Measurements from ENCODE around the gene NSMF. TPM values are rescaled to one million over a fixed set of nuclear protein-coding genes. Genes with fewer than 3 reads are reported as not detected.
A peak's percentile ranks its signal among the peaks of the same experiment; 100 is the strongest.

NSMF gene
- total and polyA plus RNA-seq, 10 of the 15 experiments (the other 5 are each of a cell fraction or from before 2014, with no cell fraction given), result 0.13 to 44.3 (median 13.4) TPM

DNA sequence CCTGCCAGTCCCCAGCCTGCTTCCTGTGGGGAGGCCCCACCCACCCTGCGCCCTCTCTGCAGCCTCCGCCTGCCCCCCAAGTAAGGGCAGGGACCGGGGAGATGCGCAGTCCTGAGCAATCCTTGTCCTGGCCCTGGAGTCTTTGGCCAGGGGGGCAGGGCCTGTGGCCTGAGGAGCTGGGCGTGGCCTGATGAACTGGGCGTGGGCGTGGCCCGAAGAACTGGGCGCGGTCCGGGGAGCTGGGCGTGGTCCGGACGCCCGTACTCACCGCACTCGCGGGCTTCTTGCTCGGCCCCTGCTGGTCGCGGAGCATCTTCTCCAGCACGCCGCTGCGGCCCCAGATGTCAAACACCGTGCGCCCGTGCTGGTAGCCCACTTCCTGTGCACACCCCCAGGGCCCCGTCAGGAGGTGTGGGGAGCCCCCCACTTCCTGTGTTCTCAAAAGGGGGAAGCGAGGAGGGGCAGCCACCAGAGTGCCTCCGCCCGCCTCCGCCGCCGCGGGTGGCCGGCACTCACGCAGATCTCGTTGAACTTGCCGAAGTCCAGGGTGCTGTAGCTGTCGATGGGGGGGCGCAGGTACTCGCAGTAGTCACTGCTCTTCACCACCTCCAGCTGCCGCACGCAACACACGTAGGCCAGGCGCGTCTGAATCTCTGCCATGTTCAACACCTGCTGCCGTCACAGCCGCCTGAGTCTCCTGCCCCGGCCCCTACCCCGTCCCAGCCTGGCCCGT lies 2.7 kb upstream of the NSMF start:
- H3K4me2 ChIP-seq (ENCODE audit: control insufficient read depth, insufficient read depth), result peak overlapping the region; percentile 78
- no peaks in the 10 kb centered on the region for H3K36me3 ChIP-seq (ENCODE audit: control insufficient read depth in 2 of 2, insufficient read depth in 2 of 2, low read length in 1 of 2)
- peak overlapping the region; percentile 36; the same call in 1 of the 2 replicates for H3K4me3 ChIP-seq
- ChIA-PET RAD21 (ENCODE audit: unreplicated experiment) (no interaction called here), POLR2A (no interaction called here), SMC1A (ENCODE audit: uncharacterized antibody, unreplicated experiment) (no interaction called here), CTCF (no interaction called here)
- BruUV-seq (replicated peaks), result no TSS peak
- peaks cover 26% of the 10 kb centered on the region for H3K4me1 ChIP-seq (ENCODE audit: control insufficient read depth, insufficient read depth, low read length)
- DNase-seq (ENCODE audit: low read depth, low spot score) (peak; percentile 49), ATAC-seq (peak; percentile 80), FAIRE-seq (peak; percentile 88)
- intact Hi-C loops (cut with micrococcal nuclease; ENCODE audit: unreplicated experiment) (loop anchor here (10.0 kb wide), 1 partner anchor 63 kb away; no protein-coding TSS in a partner anchor), in situ Hi-C loops (cut with MboI) (no loop called here)
- 17% methylated on average over 44 of the region's 52 CpGs for WGBS (ENCODE audit: insufficient coverage, insufficient replicate concordance, low lambda C conversion rate, missing lambda C conversion rate)
- H2AFZ ChIP-seq (ENCODE audit: control insufficient read depth, low read depth, low read length), result peak overlapping the region; percentile 73
- peak overlapping the region; percentile 1; the same call in 1 of the 2 replicates for H3K9ac ChIP-seq (ENCODE audit: control insufficient read depth, insufficient read depth, low read length)
- no peaks in the 10 kb centered on the region for H3K27me3 ChIP-seq (replicated peaks in 1 of 2; ENCODE audit: control insufficient read depth in 2 of 2, insufficient read depth in 2 of 2, low read length in 1 of 2)
- H3K27ac ChIP-seq (ENCODE audit: control insufficient read depth, insufficient read depth), result peak overlapping the region; percentile 22; the same call in 1 of the 2 replicates
- H3K79me2 ChIP-seq (ENCODE audit: control insufficient read depth, insufficient read depth, low read length), result peaks cover 9% of the 10 kb centered on the region
- no peaks in the 10 kb centered on the region for H4K20me1 ChIP-seq (ENCODE audit: control insufficient read depth, insufficient read depth)
- no peaks in the 10 kb centered on the region for H3K9me3 ChIP-seq (replicated peaks; ENCODE audit: control insufficient read depth, insufficient read depth, low read length)
- TF ChIP-seq YY1 (IDR thresholded peaks at IDR 0.05; ENCODE audit: low read depth, low read length) (no peak), SUPT20H (IDR thresholded peaks at IDR 0.05; ENCODE audit: borderline replicate concordance, control insufficient read depth, low read depth, low read length) (no peak), CHD1 (IDR thresholded peaks at IDR 0.05; ENCODE audit: low read depth, low read length) (no peak), TCF7 (IDR thresholded peaks at IDR 0.05; ENCODE audit: borderline replicate concordance) (no peak), ASH2L (IDR thresholded peaks at IDR 0.05; ENCODE audit: borderline replicate concordance, low read depth) (no peak), STAT1 (conservative IDR thresholded peaks at IDR 0.05) (no peak), NR2F1 (conservative IDR thresholded peaks at IDR 0.05) (no peak), HDAC6 (IDR thresholded peaks at IDR 0.05; ENCODE audit: unreplicated experiment) (no peak), LARP7 (IDR thresholded peaks at IDR 0.05) (no peak), POLR2A (IDR thresholded peaks at IDR 0.05; ENCODE audit: low read depth, low read length) (no peak), SMC3 (IDR thresholded peaks at IDR 0.05; ENCODE audit: borderline replicate concordance, low read length) (no peak), BRCA1 (IDR thresholded peaks at IDR 0.05; ENCODE audit: low read depth, low read length) (no peak), DPF2 (IDR thresholded peaks at IDR 0.05) (peak; percentile 68), TCF3 (IDR thresholded peaks at IDR 0.05; ENCODE audit: borderline replicate concordance, insufficient read depth, low read depth, low read length) (0 out of 2 replicates have a peak, but pooled peaks have one; percentile 65), IKZF1 (conservative IDR thresholded peaks at IDR 0.05) (peak; percentile 53; the same call in 1 of the 2 replicates), SIN3A (IDR thresholded peaks at IDR 0.05; ENCODE audit: low read depth, low read length) (no peak)
- TF ChIP-seq, protein P1, sequence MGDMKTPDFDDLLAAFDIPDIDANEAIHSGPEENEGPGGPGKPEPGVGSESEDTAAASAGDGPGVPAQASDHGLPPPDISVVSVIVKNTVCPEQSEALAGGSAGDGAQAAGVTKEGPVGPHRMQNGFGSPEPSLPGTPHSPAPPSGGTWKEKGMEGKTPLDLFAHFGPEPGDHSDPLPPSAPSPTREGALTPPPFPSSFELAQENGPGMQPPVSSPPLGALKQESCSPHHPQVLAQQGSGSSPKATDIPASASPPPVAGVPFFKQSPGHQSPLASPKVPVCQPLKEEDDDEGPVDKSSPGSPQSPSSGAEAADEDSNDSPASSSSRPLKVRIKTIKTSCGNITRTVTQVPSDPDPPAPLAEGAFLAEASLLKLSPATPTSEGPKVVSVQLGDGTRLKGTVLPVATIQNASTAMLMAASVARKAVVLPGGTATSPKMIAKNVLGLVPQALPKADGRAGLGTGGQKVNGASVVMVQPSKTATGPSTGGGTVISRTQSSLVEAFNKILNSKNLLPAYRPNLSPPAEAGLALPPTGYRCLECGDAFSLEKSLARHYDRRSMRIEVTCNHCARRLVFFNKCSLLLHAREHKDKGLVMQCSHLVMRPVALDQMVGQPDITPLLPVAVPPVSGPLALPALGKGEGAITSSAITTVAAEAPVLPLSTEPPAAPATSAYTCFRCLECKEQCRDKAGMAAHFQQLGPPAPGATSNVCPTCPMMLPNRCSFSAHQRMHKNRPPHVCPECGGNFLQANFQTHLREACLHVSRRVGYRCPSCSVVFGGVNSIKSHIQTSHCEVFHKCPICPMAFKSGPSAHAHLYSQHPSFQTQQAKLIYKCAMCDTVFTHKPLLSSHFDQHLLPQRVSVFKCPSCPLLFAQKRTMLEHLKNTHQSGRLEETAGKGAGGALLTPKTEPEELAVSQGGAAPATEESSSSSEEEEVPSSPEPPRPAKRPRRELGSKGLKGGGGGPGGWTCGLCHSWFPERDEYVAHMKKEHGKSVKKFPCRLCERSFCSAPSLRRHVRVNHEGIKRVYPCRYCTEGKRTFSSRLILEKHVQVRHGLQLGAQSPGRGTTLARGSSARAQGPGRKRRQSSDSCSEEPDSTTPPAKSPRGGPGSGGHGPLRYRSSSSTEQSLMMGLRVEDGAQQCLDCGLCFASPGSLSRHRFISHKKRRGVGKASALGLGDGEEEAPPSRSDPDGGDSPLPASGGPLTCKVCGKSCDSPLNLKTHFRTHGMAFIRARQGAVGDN (IDR thresholded peaks at IDR 0.05), result no peak
- TF ChIP-seq, protein P2, sequence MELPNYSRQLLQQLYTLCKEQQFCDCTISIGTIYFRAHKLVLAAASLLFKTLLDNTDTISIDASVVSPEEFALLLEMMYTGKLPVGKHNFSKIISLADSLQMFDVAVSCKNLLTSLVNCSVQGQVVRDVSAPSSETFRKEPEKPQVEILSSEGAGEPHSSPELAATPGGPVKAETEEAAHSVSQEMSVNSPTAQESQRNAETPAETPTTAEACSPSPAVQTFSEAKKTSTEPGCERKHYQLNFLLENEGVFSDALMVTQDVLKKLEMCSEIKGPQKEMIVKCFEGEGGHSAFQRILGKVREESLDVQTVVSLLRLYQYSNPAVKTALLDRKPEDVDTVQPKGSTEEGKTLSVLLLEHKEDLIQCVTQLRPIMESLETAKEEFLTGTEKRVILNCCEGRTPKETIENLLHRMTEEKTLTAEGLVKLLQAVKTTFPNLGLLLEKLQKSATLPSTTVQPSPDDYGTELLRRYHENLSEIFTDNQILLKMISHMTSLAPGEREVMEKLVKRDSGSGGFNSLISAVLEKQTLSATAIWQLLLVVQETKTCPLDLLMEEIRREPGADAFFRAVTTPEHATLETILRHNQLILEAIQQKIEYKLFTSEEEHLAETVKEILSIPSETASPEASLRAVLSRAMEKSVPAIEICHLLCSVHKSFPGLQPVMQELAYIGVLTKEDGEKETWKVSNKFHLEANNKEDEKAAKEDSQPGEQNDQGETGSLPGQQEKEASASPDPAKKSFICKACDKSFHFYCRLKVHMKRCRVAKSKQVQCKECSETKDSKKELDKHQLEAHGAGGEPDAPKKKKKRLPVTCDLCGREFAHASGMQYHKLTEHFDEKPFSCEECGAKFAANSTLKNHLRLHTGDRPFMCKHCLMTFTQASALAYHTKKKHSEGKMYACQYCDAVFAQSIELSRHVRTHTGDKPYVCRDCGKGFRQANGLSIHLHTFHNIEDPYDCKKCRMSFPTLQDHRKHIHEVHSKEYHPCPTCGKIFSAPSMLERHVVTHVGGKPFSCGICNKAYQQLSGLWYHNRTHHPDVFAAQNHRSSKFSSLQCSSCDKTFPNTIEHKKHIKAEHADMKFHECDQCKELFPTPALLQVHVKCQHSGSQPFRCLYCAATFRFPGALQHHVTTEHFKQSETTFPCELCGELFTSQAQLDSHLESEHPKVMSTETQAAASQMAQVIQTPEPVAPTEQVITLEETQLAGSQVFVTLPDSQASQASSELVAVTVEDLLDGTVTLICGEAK (IDR thresholded peaks at IDR 0.05; ENCODE audit: borderline replicate concordance), result no peak
